HepG2 (cell line): ENCODE data around the gene WNT5B. TPM values are rescaled to one million over a fixed set of nuclear protein-coding genes. Genes with fewer than 3 reads are reported as not detected.

Experiments
- CCAR2 ChIP-seq: fragments of 200-400 bp; formaldehyde crosslinking; optimal IDR thresholded peaks from 2 replicates; pipeline ENCODE3; 2018; ENCODE audit warnings: low read depth, mild to moderate bottlenecking, low read length, moderate library complexity
- CREM ChIP-seq, 2 experiments: sonication (generic) in 1 of 2; formaldehyde crosslinking in 1 of 2; IDR thresholded peaks; 2 replicates each; pipeline versions ENCODE4 v1.4.0 to v1.6.1; 2016 to 2020; ENCODE audit warnings: antibody characterized with exemption in 1 of 2, mild to moderate bottlenecking in 1 of 2, missing genetic modification reagents in 1 of 2
- FOXA1 ChIP-seq, 2 experiments: fragments of 450-650 bp in 1 of 2; sonication (generic) in 1 of 2; formaldehyde crosslinking in 1 of 2; IDR thresholded peaks; 2 replicates each; pipeline versions ENCODE4 v1.4.0 to v1.6.1; 2016 to 2020; ENCODE audit warnings: missing genetic modification reagents in 1 of 2
- HDAC2 ChIP-seq: sonication (generic); formaldehyde crosslinking; IDR thresholded peaks from 2 replicates; pipeline ENCODE4 v1.4.0; 2020; ENCODE audit warnings: missing genetic modification reagents
- ISL2 ChIP-seq: sonication (generic); formaldehyde crosslinking; IDR thresholded peaks from 2 replicates; pipeline ENCODE4 v1.5.0; 2020; ENCODE audit warnings: missing genetic modification reagents
- KLF12 ChIP-seq: sonication (generic); formaldehyde crosslinking; IDR thresholded peaks from 2 replicates; pipeline ENCODE4 v1.4.0; 2020; ENCODE audit warnings: missing genetic modification reagents, borderline replicate concordance
- KLF6 ChIP-seq: IDR thresholded peaks from 2 replicates; pipeline ENCODE4 v1.8.0; 2016; ENCODE audit warnings: missing biosample characterization, missing genetic modification reagents
- MAX ChIP-seq: IDR thresholded peaks from 2 replicates; pipeline ENCODE4 v1.6.1; 2012; ENCODE audit warnings: inconsistent platforms
- MBNL3 ChIP-seq: fragments of 250-450 bp; sonication (Bioruptor Pico); conservative IDR thresholded peaks from 2 replicates; pipeline ENCODE4 v1.8.0; 2022; ENCODE audit warnings: mild to moderate bottlenecking, inconsistent platforms
- NR2F1 ChIP-seq, 2 experiments: fragments of 450-650 bp in 1 of 2; formaldehyde crosslinking in 1 of 2; IDR thresholded peaks; 2 replicates each; pipeline versions ENCODE4 v1.5.0 to v1.6.1; 2016 to 2020; ENCODE audit warnings: mild to moderate bottlenecking in 1 of 2, missing compliant biosample characterization in 1 of 2, missing genetic modification reagents in 1 of 2, moderate library complexity in 1 of 2
- PAXIP1 ChIP-seq: sonication (generic); formaldehyde crosslinking; conservative IDR thresholded peaks from 2 replicates; pipeline ENCODE4 v1.4.0; 2020; ENCODE audit warnings: mild to moderate bottlenecking, missing genetic modification reagents, moderate library complexity
- PHF20 ChIP-seq: sonication (generic); formaldehyde crosslinking; IDR thresholded peaks from 2 replicates; pipeline ENCODE4 v1.5.0; 2020; ENCODE audit warnings: mild to moderate bottlenecking, missing genetic modification reagents
- PPARG ChIP-seq: conservative IDR thresholded peaks from 2 replicates; pipeline ENCODE4 v1.6.1; 2016; ENCODE audit warnings: missing biosample characterization, missing genetic modification reagents
- SAP130 ChIP-seq: IDR thresholded peaks from 2 replicates; pipeline ENCODE4 v1.6.1; 2016; ENCODE audit warnings: low read depth
- SOX5 ChIP-seq: IDR thresholded peaks from 2 replicates; pipeline ENCODE4 v1.6.1; 2016; ENCODE audit warnings: borderline replicate concordance
- SRY ChIP-seq: sonication (generic); formaldehyde crosslinking; IDR thresholded peaks from 2 replicates; pipeline ENCODE4 v1.8.0; 2022; ENCODE audit warnings: mild to moderate bottlenecking, missing genetic modification reagents
- ZNF430 ChIP-seq: sonication (generic); formaldehyde crosslinking; IDR thresholded peaks from 2 replicates; pipeline ENCODE4 v1.9.0; 2021; ENCODE audit warnings: mild to moderate bottlenecking, missing genetic modification reagents
- ZNF792 ChIP-seq: IDR thresholded peaks from 2 replicates; pipeline ENCODE4 v1.6.1; 2016
- polyA plus RNA-seq, 8 experiments: library from polyadenylated mRNA; depleted of rRNA in 3 of 8; stranded (reverse) in 7 of 8; unstranded in 1 of 8; fragments of >200 nt; fragmentation: Illumina TruSeq in 4 of 8; extraction: Trizol in 4 of 8; gene quantifications; 2 replicates each; pipeline versions ENCODE4 v1.2.1 to v1.2.3, GENCODE V29; 2011 to 2016; ENCODE audit warnings: low read depth in 4 of 8, missing spikeins in 1 of 8, mixed read lengths in 1 of 8; ENCODE audit not compliant: insufficient read depth in 1 of 8
- total RNA-seq, 5 experiments: library from RNA; depleted of rRNA; stranded (reverse); fragments of >200 nt; fragmentation: Illumina TruSeq; extraction: Trizol; gene quantifications; 2 replicates each; pipeline ENCODE4 v1.2.3, GENCODE V29; 2016; ENCODE audit warnings: low read depth in 1 of 5
- TF ChIP-seq, protein P1 (sequence below): sonication (generic); formaldehyde crosslinking; IDR thresholded peaks from 2 replicates; pipeline ENCODE4 v1.4.0; 2020; ENCODE audit warnings: missing genetic modification reagents
- TF ChIP-seq, protein P2 (sequence below): sonication (generic); formaldehyde crosslinking; IDR thresholded peaks from 2 replicates; pipeline ENCODE4 v1.5.0; 2020; ENCODE audit warnings: mild to moderate bottlenecking, missing genetic modification reagents
- TF ChIP-seq, protein P3 (sequence below): sonication (generic); formaldehyde crosslinking; IDR thresholded peaks from 2 replicates; pipeline ENCODE4 v1.8.0; 2022; ENCODE audit warnings: low read depth, missing genetic modification reagents

The WNT5B gene
- total and polyA plus RNA-seq, 2 of the 13 experiments (the other 11 are each of a cell fraction or from before 2014, with no cell fraction given) = 0.04 TPM; not detected in 1

- TF ChIP-seq, protein P1, sequence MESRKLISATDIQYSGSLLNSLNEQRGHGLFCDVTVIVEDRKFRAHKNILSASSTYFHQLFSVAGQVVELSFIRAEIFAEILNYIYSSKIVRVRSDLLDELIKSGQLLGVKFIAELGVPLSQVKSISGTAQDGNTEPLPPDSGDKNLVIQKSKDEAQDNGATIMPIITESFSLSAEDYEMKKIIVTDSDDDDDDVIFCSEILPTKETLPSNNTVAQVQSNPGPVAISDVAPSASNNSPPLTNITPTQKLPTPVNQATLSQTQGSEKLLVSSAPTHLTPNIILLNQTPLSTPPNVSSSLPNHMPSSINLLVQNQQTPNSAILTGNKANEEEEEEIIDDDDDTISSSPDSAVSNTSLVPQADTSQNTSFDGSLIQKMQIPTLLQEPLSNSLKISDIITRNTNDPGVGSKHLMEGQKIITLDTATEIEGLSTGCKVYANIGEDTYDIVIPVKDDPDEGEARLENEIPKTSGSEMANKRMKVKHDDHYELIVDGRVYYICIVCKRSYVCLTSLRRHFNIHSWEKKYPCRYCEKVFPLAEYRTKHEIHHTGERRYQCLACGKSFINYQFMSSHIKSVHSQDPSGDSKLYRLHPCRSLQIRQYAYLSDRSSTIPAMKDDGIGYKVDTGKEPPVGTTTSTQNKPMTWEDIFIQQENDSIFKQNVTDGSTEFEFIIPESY (CRISPR knock-in tag) = 0 out of 2 replicates have a peak, but pooled peaks have one; percentile 13
- TF ChIP-seq KLF12 (CRISPR knock-in tag) = no peak; the same call in 1 of the 2 replicates
- no peak for TF ChIP-seq MBNL3 (CRISPR knock-in tag)
- TF ChIP-seq PAXIP1 = peak; percentile 58
- peak; percentile 30; the same call in 1 of the 2 replicates for TF ChIP-seq CREM (IDR thresholded peaks at IDR 0.05)
- no peak for TF ChIP-seq CREM (CRISPR knock-in tag; IDR thresholded peaks at IDR 0.05)
- TF ChIP-seq PPARG = peak; percentile 49; the same call in 1 of the 2 replicates
- no peak for TF ChIP-seq MAX
- no peak for TF ChIP-seq FOXA1 (IDR thresholded peaks at IDR 0.05)
- peak; percentile 8; the same call in 1 of the 2 replicates for TF ChIP-seq FOXA1 (CRISPR knock-in tag; IDR thresholded peaks at IDR 0.05)
- no peak for TF ChIP-seq CCAR2
- 0 out of 2 replicates have a peak, but pooled peaks have one; percentile 60 for TF ChIP-seq ZNF430 (CRISPR knock-in tag)
- TF ChIP-seq PHF20 (CRISPR knock-in tag) = no peak
- TF ChIP-seq SAP130 (CRISPR knock-in tag) = peak; percentile 47
- TF ChIP-seq KLF6 (CRISPR knock-in tag) = 0 out of 2 replicates have a peak, but pooled peaks have one; percentile 23
- peak; percentile 73 for TF ChIP-seq HDAC2 (CRISPR knock-in tag)
- TF ChIP-seq, protein P2, sequence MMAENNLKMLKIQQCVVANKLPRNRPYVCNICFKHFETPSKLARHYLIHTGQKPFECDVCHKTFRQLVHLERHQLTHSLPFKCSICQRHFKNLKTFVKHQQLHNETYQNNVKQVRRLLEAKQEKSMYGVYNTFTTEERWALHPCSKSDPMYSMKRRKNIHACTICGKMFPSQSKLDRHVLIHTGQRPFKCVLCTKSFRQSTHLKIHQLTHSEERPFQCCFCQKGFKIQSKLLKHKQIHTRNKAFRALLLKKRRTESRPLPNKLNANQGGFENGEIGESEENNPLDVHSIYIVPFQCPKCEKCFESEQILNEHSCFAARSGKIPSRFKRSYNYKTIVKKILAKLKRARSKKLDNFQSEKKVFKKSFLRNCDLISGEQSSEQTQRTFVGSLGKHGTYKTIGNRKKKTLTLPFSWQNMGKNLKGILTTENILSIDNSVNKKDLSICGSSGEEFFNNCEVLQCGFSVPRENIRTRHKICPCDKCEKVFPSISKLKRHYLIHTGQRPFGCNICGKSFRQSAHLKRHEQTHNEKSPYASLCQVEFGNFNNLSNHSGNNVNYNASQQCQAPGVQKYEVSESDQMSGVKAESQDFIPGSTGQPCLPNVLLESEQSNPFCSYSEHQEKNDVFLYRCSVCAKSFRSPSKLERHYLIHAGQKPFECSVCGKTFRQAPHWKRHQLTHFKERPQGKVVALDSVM (CRISPR knock-in tag) = 0 out of 2 replicates have a peak, but pooled peaks have one; percentile 6
- TF ChIP-seq, protein P3, sequence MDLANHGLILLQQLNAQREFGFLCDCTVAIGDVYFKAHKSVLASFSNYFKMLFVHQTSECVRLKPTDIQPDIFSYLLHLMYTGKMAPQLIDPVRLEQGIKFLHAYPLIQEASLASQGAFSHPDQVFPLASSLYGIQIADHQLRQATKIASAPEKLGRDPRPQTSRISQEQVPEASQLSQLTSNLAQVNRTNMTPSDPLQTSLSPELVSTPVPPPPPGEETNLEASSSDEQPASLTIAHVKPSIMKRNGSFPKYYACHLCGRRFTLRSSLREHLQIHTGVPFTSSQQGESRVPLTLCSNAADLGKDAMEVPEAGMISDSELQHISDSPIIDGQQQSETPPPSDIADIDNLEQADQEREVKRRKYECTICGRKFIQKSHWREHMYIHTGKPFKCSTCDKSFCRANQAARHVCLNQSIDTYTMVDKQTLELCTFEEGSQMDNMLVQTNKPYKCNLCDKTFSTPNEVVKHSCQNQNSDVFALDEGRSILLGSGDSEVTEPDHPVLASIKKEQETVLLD (CRISPR knock-in tag) = no peak
- no peak for TF ChIP-seq ZNF792 (CRISPR knock-in tag)
- peak; percentile 33; the same call in 1 of the 2 replicates for TF ChIP-seq SOX5 (CRISPR knock-in tag)
- TF ChIP-seq SRY (CRISPR knock-in tag) = no peak
- TF ChIP-seq NR2F1 (CRISPR knock-in tag; IDR thresholded peaks at IDR 0.05) = 0 out of 4 replicates have a peak, but pooled peaks of 1 of the 2 experiments have one; percentile 17
- TF ChIP-seq ISL2 = peak; percentile 41; the same call in 1 of the 2 replicates
Observed at GRCh38 chr12:1606021-1606622, 22.9 kb upstream of the WNT5B start (continued).
